ENCODE data around the gene ZNF791.
"Not testable (repeated sequence)": the region's sequence is repeated elsewhere in the genome, so short reads cannot be mapped to it uniquely, and the experiment has no call there.

Gene ZNF791

GRCh38 chr19:12667731-12668302, 57.1 kb downstream of the ZNF791 start:
- no peak for DNase-seq (ENCODE audit: low read depth, low spot score)

GRCh38 chr19:12668346-12668745, 57.6 kb downstream of the ZNF791 start:
- no peak for DNase-seq (ENCODE audit: low read depth, low spot score)

- DNase-seq (ENCODE audit: low read depth, low spot score): no peak
Observed at GRCh38 chr19:12668932-12669269, 58.2 kb downstream of the ZNF791 start.

- DNase-seq (ENCODE audit: low read depth, low spot score): peak; percentile 65
Observed at GRCh38 chr19:12669270-12670158, 58.8 kb downstream of the ZNF791 start.

- no peak for DNase-seq (ENCODE audit: low read depth, low spot score)
Observed at GRCh38 chr19:12670159-12670928, 59.6 kb downstream of the ZNF791 start.

- no peak for DNase-seq (ENCODE audit: low read depth, low spot score)
Observed at GRCh38 chr19:12672744-12673143, 62.0 kb downstream of the ZNF791 start.

GRCh38 chr19:12675399-12675798, 64.7 kb downstream of the ZNF791 start:
- DNase-seq (ENCODE audit: low read depth, low spot score): no peak

- DNase-seq (ENCODE audit: low read depth, low spot score): no peak
Observed at GRCh38 chr19:12675940-12676339, 65.2 kb downstream of the ZNF791 start.

- DNase-seq (ENCODE audit: low read depth, low spot score): no peak
Observed at GRCh38 chr19:12676384-12676792, 65.7 kb downstream of the ZNF791 start.

- DNase-seq (ENCODE audit: low read depth, low spot score): no peak
Observed at GRCh38 chr19:12676928-12677327, 66.2 kb downstream of the ZNF791 start.

GRCh38 chr19:12678039-12678438, 67.3 kb downstream of the ZNF791 start:
- not testable (repeated sequence) for DNase-seq (ENCODE audit: low read depth, low spot score)

GRCh38 chr19:12680034-12680433, 69.3 kb downstream of the ZNF791 start:
- DNase-seq (ENCODE audit: low read depth, low spot score): no peak

GRCh38 chr19:12681074-12681987, 70.6 kb downstream of the ZNF791 start, which contains the start of gene DHPS:
TSS of gene DHPS (minus strand) at chr19:12681880. CDS start at chr19:12681766, 114 bp downstream.
- peak; percentile 93 for DNase-seq (ENCODE audit: low read depth, low spot score)
